GM18909 (cell line): ENCODE measurements around the gene DCBLD2.
"Not testable (repeated sequence)": the region's sequence is repeated elsewhere in the genome, so short reads cannot be mapped to it uniquely, and the experiment has no call there.

Source experiments
- ATAC-seq: cut with Tn5 transposase; IDR thresholded peaks from one replicate; pipeline ENCODE4 v1.9.1; 2021; ENCODE audit warnings: mild to moderate bottlenecking; ENCODE audit not compliant: unreplicated experiment, poor library complexity

DCBLD2 gene

DNA sequence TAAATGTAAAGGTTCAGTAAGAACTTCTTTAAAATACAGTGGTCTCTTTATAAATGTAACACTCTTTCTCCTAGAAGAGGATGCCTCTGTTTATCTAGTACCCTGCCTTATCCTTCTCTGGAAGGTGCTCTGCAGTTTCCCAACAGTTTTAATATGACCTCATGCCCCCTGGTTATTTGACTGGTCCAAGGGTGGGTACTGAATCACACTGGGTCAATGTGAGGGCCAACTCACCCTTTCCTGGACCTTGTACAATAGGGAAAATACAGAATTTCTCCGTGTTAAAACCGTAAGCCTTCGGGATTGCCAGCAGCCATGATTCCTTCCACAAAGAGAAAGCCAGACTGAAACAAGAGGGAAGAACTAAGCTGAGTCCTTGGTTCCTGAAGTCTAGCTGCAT, 9.2 kb downstream of the DCBLD2 start:
- ATAC-seq = no peak

DNA sequence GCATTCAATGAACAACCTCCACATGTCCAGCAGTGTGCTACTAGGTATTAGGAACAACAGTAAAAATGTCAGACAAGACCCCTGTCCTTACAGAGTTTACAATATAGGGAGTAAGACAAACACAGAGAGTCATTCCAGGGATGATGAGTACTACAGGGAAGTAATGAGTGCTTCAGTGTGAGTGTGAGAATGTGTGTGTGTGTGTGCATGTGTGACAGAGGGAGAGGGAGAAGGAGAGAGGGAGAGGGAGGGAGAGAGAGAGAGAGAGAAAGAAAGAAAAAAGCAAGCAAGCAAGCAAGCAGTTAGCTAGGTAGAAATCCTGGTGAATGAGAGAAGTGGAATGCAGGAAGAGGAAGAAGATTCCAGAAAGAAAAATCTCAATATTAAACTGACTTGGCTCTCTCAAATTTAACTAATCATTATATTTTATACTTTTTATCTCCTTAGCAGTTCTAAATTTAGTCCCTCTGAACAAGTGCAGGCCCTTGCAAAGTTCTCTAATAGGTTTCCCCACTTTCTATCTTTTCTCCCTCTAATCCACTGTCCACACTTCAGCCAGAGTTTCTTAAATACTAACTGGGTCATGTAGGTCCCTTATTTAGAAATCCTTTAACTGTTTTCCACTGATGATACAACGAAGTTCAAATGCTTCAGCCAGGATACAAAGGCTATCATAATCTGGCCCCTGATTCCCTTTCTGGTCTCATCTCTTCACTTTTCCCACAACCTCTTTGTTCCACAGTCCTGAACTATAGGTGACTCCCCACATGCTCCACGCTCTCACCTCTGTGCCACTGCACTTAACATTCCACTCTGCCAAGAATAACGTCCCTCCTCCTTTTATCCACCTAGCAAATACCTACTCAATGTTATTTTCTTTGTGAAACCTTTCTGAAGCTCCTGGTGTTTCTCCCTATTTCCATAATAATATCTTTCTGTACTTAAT, 10.3 kb downstream of the DCBLD2 start:
- no peak for ATAC-seq

DNA sequence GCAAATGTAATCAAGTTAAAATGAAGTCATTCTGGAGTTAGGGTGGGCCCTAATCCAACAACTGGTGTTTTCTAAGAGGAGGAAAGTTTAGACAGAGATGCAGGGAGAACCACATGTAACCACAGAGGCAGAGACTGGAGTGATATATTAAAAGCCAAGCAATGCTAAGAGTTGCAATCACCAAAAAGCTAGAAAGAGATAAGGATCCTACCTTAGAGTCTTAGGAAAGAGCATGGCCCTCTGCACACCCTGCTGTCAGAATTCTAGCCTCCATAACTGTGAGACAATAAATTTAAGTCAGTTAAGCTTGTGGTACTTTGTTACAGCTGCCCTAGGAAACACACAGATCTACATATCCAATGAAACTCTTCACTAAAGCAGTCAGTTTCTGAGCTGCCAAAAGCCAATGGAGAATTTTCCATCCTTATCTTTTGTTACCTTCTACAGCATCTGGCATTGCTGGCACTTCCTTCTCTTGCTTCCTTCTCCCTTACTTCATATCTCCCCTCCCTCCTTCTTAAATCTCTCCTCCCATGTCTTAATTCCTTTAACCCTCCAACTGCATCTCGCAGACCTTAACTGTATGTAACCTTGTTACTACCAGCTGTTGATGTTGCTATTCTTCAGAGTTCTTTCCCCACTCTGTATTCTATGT, 11.2 kb downstream of the DCBLD2 start:
- ATAC-seq = no peak

DNA sequence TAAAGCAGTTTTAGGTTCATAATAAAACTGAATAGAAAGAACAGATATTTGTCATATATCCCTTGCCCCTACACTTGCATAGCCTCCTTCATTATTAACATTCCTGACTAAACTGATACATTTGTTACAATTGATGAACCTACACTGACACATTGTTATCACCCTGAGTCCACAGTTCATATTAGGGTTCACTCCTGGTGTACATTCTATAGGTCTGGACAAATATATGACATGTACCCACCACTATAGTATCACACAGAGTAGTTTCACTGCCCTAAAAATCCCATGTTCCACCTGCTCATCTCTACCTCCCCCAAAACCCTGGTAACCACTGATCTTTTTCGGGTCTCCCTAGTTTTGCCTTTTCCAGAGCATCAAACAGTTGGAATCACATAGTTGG, 13.8 kb downstream of the DCBLD2 start:
- ATAC-seq = no peak

DNA sequence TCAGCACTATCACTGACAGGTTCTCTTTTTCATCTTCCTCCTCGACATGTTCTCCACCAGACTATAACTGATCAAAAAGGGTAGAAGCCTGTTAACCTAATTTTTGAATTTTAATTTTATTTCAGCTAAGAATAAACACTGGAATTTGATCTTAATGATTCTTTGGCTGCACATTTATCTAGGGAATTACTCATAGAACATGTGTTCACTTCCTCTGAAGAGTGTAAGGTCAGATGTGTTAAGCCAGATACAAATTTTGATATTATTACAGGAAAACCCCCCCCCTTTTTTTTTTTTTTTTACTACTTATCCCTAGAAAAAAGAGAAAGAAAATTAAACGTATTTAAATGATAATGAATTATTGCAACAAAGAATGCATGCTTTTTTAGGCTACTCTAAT, 15.0 kb downstream of the DCBLD2 start:
- ATAC-seq = no peak

DNA sequence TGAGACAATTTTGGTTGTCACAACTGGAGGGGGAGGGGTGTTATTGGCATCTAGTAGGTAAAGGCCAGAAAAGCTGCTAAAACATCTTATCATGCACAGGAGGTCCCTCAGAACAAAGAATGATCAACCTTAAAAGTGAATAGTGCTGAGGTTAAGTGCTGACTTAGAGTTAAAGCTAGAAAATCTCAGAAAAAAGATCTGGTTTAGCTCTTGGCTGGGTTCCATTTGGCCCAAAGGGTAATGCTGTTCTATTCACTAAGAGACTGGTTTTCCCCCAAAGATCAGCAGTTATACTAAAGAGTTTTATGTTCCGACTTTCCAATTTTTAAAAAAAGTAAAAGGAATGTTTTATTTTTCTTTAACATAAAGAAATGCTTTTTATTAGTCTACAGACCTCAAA, 15.6 kb downstream of the DCBLD2 start:
- ATAC-seq = no peak

DNA sequence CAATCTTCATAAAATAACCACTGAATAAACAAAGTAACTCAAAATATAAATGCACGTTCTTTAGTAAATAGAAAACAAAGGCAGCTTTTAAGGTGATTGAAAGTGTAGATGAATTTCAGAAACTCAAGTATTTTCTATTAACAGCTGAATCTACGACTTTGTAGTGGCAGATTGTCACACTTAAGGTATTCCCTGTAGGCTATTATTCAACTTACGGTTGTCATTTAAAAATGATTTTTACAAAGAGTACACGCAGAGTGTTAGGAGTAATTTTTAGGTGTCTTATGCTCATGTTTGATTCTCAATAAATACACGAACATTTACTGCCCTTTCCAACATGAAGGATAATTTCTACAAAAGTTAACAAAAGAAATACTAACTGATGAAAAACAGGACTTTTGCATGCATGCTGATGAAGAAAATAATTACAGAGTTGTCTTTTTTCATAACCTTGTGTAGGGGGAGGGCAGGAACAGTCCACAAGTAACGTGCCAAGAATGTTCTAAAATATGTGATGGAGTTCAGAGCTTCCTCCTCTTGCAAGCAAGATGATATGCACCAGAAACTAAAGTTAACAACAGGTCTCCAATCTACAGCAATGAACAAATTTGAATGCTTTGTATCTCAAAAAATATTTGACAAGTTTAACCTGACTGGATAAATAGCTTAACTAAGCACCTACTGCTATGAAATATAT, 16.7 kb downstream of the DCBLD2 start:
- ATAC-seq = no peak

DNA sequence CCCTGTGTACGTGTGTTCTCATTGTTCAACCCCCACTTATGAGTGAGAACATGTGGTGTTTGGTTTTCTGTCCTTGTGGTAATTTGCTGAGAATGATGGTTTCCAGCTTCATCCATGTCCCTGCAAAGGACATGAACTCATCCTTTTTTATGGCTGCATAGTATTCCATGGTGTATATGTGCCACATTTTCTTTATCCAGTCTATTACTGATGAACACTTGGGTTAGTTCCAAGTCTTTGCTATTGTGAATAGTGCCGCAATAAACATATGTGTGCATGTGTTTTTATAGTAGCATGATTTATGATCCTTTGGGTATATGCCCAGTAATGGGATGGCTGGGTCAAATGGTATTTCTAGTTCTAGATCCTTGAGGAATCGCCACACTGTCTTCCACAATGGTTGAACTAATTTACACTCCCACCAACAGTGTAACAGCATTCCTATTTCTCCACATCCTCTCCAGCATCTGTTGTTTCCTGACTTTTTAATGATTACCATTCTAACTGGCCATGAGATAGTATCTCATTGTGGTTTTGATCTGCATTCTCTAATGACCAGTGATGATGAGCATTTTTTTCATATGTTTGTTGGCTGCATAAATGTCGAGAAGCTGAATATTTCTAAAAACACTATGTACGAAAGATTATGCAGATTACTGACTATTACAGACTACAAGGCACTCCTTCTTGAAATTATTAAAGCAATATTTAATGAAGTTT, 18.7 kb downstream of the DCBLD2 start:
- ATAC-seq = not testable (repeated sequence)

DNA sequence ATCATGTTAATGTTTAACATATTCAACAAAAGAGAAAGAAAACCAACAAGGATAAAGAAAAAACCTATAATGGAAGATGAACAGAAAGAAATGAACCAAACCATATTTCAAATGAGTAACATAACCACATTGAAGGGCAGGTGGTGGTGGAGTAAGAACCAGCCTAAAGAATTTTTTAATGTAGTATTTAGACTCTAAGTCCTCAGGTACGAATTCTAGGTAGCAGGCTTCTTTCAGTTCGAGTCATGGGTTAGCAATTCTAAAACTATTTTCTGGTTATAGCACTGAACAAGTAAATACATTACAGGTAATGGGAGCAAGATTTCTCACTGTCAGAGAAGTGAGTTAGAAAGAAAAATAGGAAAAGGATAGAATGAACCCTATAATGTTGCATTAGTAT, 24.4 kb downstream of the DCBLD2 start:
- ATAC-seq = no peak

DNA sequence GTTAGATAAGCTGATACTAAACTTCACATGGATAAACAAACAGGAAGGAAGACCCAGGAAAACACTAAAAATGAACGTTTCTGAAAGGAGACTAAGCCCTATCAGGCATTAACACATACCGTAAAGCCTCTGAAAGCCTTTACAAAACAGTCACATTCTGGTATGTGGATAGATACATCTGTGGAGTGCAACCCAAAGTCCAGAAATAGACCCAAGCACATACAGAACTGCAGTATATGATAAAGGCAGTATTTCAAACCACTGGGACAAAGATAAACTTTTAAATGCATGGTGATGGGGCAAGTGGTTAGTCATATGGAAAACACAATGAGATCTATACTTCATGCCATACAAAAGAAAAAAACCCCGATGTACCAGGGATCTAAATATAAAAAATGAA, 26.0 kb downstream of the DCBLD2 start:
- no peak for ATAC-seq

DNA sequence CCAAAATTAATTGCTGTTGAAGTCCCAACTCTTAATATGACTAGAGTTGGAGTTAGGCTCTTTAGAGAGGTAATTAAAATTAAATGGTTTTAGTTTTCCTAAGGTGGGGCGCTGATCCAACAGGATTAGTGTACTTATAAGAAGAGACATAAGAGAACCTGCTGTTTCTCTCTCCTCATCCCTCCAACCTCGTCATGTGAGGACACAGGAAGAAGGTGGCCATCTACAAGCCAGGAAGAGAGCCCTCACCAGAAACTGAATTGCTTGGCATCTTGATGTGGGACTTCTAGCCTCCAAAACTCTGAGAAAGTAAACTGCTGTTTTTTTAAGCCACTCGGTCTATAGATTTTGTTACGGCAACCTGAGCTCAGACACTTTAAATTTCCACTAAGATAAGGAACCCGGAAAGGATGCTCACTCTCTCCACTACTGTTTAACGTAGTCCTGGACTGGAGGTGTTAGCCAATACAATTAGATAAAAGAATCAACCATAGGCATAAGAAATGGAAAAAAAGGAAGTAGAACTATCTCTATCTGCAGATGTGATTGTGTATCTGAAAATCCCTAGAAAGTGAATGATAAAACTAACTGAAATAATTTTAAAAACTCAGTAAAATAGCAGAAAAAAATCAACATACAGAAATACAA, 26.8 kb downstream of the DCBLD2 start:
- ATAC-seq = no peak

DNA sequence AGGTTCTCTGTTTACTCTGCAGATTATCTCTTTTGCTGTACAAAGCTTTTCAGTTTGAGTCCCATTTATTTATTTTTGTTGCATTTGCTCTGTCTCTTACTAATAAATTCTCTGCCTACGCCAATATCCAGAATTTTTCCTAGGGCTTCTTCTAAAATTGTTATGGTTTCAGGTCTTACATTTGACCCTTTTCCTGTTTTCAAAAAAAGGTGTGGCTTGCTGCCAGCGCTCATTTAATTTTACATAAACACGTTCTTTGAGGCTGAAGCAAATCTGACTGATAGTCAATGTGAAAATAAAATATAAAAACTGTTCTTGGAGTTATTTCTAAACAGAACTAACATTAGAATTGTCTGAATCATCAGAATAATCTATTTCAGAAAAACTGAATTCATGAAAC, 32.1 kb downstream of the DCBLD2 start:
- no peak for ATAC-seq

DNA sequence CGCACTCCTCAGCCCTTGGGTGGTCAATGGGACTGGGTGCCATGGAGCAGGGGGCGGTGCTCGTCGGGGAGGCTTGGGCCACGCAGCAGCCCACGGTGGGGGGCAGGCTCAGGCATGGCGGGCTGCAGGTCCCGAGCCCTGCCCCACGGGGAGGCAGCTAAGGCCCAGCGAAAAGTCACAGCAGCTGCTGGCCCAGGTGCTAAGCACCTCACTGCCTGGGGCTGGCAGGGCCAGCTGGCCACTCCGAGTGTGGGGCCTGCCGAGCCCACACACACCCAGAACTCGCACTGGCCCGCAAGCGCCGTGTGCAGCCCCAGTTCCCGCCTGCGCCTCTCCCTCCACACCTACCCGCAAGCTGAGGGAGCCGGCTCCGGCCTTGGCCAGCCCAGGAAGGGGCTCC, 43.5 kb downstream of the DCBLD2 start:
- ATAC-seq = not testable (repeated sequence)

DNA sequence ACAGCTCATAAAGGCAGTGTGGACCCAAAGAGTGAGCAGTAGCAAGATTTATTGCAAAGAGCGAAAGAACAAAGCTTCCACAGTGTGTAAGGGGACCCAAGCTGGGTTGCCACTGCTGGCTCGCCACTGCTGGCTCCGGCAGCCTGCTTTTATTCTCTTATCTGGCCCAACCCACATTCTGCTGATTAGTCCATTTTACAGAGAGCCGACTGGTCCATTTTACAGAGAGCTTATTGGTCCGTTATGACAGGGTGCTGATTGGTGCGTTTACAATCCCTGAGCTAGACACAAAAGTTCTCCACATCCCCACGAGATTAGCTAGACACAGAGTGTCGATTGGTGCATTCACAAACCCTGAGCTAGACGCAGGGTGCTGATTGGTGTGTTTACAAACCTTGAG, 44.2 kb downstream of the DCBLD2 start:
- not testable (repeated sequence) for ATAC-seq

DNA sequence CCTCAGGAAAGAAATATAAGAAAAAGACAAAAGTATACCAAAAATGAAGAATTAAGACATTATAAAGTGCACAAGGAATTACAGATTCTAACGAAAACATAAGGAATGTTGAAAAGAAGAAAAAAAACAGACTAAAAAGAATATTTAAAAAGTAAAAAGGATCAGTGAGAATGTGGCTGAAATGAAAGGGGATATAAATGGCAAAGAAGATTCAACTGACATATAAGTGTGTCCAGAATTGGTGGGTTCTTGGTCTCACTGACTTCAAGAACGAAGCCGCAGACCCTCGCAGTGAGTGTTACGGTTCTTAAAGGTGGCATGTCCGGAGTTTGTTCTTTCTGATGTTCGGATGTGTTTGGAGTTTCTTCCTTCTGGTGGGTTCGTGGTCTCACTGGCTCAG, 44.8 kb downstream of the DCBLD2 start:
- no peak for ATAC-seq

DNA sequence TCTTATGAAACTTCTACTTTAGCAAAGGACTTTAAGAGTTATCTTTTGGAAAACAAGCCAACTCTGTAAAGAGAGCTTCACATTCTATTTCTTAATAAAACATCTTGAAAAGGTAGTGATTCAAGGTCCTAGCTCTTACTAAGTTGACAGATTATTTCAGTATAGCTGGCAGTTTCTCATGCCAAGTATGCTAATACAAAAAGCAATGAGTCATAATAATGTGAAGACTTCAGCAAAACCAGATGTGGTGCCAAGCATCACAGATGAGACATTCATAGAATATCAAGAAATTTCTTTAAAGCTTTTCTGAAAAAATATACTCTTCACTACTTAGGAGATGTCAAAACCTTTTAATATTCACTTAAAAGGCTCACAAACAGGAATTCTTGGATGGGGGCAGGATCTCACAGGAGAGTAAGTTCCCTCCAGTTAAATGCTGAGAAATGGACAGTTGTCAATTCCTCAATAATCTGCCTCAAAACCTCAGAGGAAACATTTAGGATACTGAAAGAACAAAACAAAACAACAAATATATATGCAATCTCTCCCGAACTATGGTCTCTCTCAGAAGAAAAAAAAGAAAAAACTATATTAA, 45.6 kb downstream of the DCBLD2 start:
- ATAC-seq = no peak

DNA sequence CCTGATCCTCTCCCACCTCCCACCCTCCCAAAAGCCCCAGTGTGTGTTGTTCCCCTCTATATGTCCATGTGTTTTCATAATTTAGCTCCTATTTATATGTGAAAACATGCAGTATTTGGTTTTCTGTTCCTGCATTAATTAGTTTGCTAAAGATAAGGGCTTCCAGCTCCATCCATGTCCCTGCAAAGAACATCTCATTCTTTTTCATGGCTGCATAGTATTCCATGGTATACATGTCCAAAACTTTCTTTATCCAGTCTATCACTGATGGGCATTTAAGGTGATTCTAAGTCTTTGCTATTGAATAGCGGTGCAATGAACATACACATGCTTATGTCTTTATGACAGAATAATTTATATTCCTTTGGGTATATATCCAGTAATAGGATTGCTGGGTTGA, 53.4 kb downstream of the DCBLD2 start:
- ATAC-seq = no peak

DNA sequence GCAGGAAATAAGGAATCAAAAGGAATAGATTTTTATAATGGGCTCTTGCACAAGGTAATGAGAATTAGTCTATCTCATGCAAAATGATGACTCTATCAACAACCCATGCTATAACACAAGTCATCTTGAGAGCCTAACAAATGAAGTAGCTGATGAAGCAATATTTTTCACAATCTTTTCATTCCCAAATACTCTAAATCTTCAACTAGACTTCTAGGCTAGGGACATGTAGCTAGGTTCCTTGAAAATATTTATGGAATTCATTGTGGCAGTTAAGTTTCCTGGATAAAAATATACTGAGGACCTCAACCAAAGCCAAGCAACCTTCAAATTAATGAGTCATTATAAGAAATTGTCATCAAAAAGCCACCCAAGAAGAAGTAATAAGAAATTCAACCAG, 55.4 kb downstream of the DCBLD2 start:
- ATAC-seq = no peak

DNA sequence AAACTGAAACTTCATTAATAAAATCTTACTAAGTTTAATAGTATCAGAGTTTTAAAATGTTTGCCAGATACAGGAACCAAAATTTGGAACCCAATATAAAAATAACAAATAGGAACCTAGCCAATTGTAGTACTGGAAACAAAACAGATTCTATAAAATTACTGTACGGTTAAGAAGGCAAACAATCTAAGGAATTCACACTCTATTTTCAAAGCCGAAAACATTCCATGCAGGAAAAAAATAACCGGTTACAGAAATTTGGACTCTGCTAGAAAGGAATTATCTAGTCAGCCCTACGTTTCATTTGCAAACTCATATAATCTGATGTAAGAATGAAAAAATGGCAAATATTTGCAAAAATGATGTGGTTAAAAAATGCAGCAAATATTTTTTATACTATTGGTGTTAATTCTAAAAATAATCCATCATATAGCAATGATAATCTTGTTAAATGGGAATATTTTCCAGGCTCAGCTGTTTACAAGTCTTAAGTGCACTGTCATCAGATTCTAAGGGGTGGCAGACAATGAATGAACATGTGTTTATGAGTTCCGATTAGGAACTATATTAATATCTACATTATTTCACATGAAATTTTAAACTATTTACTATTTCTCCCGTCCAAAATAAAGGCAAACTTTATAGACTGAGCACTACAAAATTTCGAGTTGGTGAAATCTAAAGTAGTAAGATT, 58.1 kb downstream of the DCBLD2 start:
- ATAC-seq = no peak
